GM12874 (cell line): ENCODE results near the gene RREB1.

Source experiments
- CTCF ChIP-seq: IDR thresholded peaks from 2 replicates; pipeline ENCODE4 v1.5.1; 2011; ENCODE audit warnings: low read depth, mild to moderate bottlenecking, control low read depth, low read length, moderate library complexity; ENCODE audit not compliant: insufficient read depth

RREB1 gene

GRCh38 chr6:7142918-7143475 lies 35.2 kb downstream of the RREB1 start:
- no peak for TF ChIP-seq CTCF

- no peak for TF ChIP-seq CTCF
These were observed 35.8 kb downstream of the RREB1 start for GRCh38 chr6:7143476-7143974.

- TF ChIP-seq CTCF: no peak
These were observed 37.3 kb downstream of the RREB1 start for GRCh38 chr6:7144872-7145584.

GRCh38 chr6:7145585-7145884 lies 37.8 kb downstream of the RREB1 start:
- TF ChIP-seq CTCF: no peak

- TF ChIP-seq CTCF: no peak
These were observed 38.4 kb downstream of the RREB1 start for GRCh38 chr6:7145885-7146828.

GRCh38 chr6:7147051-7147671 lies 39.4 kb downstream of the RREB1 start:
- TF ChIP-seq CTCF: no peak
